GM12892 (cell line): ENCODE results near the gene RFC1.

Experiments
- POLR2A ChIP-seq: IDR thresholded peaks from 2 replicates; pipeline ENCODE4 v1.6.1; 2011; ENCODE audit warnings: low read depth, low read length, control low read depth
- POLR2AphosphoS5 ChIP-seq: IDR thresholded peaks from 2 replicates; pipeline ENCODE4 v1.6.1; 2011; ENCODE audit warnings: low read depth, low read length, control low read depth

DNA sequence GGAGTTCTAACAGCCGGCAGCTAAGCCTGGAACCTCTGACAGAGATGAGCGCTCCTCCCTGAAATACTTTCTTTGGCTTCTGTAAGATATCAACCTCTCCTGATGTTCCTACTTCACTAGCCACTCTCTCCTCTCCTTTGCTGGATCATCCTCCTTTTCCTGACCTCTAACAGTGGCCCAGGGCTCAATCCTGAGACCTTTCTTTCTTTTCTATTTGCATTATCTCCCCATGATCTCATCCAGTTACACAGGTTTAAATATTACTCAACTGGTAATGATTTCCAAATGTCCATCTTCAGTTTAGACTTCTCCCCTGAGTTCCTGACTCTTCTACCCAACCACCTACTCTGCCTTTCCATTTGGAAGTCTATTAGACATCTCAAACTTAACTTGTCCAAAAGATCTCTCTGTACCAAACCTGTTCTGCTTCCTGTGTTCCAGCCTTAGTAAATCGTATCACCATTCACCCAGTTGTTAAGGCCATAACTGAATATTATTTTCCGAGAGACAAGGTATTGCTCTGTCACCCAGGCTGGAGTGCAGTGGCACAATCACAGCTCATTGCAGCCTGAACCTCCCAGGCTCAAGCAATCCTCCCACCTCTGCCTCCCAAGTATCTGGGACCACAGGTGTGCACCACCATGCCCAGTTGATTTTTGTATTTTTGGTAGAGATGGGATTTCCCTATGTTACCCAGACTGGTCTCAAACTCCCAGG is 41.1 kb downstream of the RFC1 start:
- TF ChIP-seq POLR2A (no peak), POLR2AphosphoS5 (no peak)
